Right atrium auricular region (tissue), 2 donors: ENCODE results near the gene DBNDD1. TPM values are rescaled to one million over a fixed set of nuclear protein-coding genes. Genes with fewer than 3 reads are reported as not detected.

Experiments
- DNase-seq: peaks from one replicate; pipeline ENCODE4 v3.0.0-alpha.2; 2019; ENCODE audit warnings: low spot score
- H3K27ac ChIP-seq, 2 donors: fragments of 200-600 bp; sonication (generic); 1 replicate in 1 of 2; 2 replicates in 1 of 2; pipeline ENCODE4 v1.5.1; 2016 to 2019
- H3K27me3 ChIP-seq, 2 donors: fragments of 200-600 bp; sonication (generic); one replicate each; pipeline versions ENCODE4 v1.5.1 to v1.6.0; 2017 to 2019
- H3K36me3 ChIP-seq: fragments of 200-600 bp; sonication (generic); one replicate; pipeline ENCODE4 v1.5.1; 2016
- H3K4me1 ChIP-seq, 2 donors: fragments of 200-600 bp; sonication (generic); one replicate each; pipeline versions ENCODE4 v1.5.1 to v1.6.0; 2017 to 2019
- H3K4me3 ChIP-seq, 2 donors: fragments of 200-600 bp; sonication (generic); 1 replicate in 1 of 2; 2 replicates in 1 of 2; pipeline ENCODE4 v1.5.1; 2017 to 2019; ENCODE audit warnings: mild to moderate bottlenecking in 1 of 2, moderate library complexity in 1 of 2
- H3K9me3 ChIP-seq, 2 donors: fragments of 200-600 bp; sonication (generic); one replicate each; pipeline ENCODE4 v1.5.1; 2019
- CTCF ChIP-seq, 2 donors: fragments of 200-600 bp; sonication (generic); IDR thresholded peaks; one replicate each; pipeline ENCODE4 v1.5.1; 2019; ENCODE audit warnings: antibody characterized with exemption in 2 of 2
- total RNA-seq, 2 donors: library from RNA; depleted of rRNA; stranded (reverse); fragments of >200 nt; gene quantifications; one replicate each; pipeline ENCODE4 v1.1.0, GENCODE V29; 2016

The DBNDD1 gene
- total RNA-seq, 2 donors from 2014 or later, result 2.9 to 6.2 TPM

- Histone ChIP-seq H3K36me3 (no peaks in the 10 kb centered on the region), H3K4me3 (no peak overlapping the region), H3K27me3 (no peaks in the 10 kb centered on the region), H3K9me3 (no peaks in the 10 kb centered on the region), H3K4me1 (peaks cover 0 to 10% of the 10 kb centered on the region in 2 donors), H3K27ac (no peak overlapping the region)
- no peak for TF ChIP-seq CTCF (IDR thresholded peaks at IDR 0.05)
- no peak for DNase-seq
Observed at GRCh38 chr16:90027611-90028010, 8.4 kb upstream of the DBNDD1 start.

GRCh38 chr16:90026135-90026534, 6.9 kb upstream of the DBNDD1 start:
- no peak overlapping the region for H3K4me3 ChIP-seq
- H3K36me3 ChIP-seq, result no peaks in the 10 kb centered on the region
- TF ChIP-seq CTCF (IDR thresholded peaks at IDR 0.05), result no peak
- H3K27me3 ChIP-seq, result no peaks in the 10 kb centered on the region
- H3K27ac ChIP-seq, result no peak overlapping the region
- H3K9me3 ChIP-seq, result no peaks in the 10 kb centered on the region
- H3K4me1 ChIP-seq, result peaks cover 0 to 14% of the 10 kb centered on the region in 2 donors
- DNase-seq, result no peak

GRCh38 chr16:90023078-90023447, 3.8 kb upstream of the DBNDD1 start:
- Histone ChIP-seq H3K36me3 (no peaks in the 10 kb centered on the region), H3K4me3 (peak overlapping the region; percentile 59 to 80), H3K9me3 (no peaks in the 10 kb centered on the region), H3K27ac (peak overlapping the region; percentile 48 to 76), H3K27me3 (no peaks in the 10 kb centered on the region), H3K4me1 (peaks cover 0 to 34% of the 10 kb centered on the region in 2 donors)
- no peak for DNase-seq
- TF ChIP-seq CTCF (IDR thresholded peaks at IDR 0.05), result no peak

GRCh38 chr16:90022209-90023077, 3.2 kb upstream of the DBNDD1 start:
- H3K27me3 ChIP-seq, result no peaks in the 10 kb centered on the region
- no peaks in the 10 kb centered on the region for H3K36me3 ChIP-seq
- peak overlapping the region; percentile 59 to 80 for H3K4me3 ChIP-seq
- peak; percentile 90 for DNase-seq
- no peaks in the 10 kb centered on the region for H3K9me3 ChIP-seq
- H3K4me1 ChIP-seq, result peaks cover 0 to 34% of the 10 kb centered on the region in 2 donors
- peak overlapping the region; percentile 48 to 76 for H3K27ac ChIP-seq
- no peak for TF ChIP-seq CTCF (IDR thresholded peaks at IDR 0.05)

GRCh38 chr16:90020838-90021382, 1.7 kb upstream of the DBNDD1 start:
- no peaks in the 10 kb centered on the region for H3K9me3 ChIP-seq
- H3K27ac ChIP-seq, result no peak overlapping the region
- no peaks in the 10 kb centered on the region for H3K27me3 ChIP-seq
- DNase-seq, result no peak
- no peaks in the 10 kb centered on the region for H3K36me3 ChIP-seq
- no peak for TF ChIP-seq CTCF (IDR thresholded peaks at IDR 0.05)
- H3K4me3 ChIP-seq, result no peak overlapping the region
- peaks cover 0 to 34% of the 10 kb centered on the region in 2 donors for H3K4me1 ChIP-seq
